Loucy (cell line): ENCODE results near the gene HOXA1.
A peak's percentile ranks its signal among the peaks of the same experiment; 100 is the strongest.

ENCODE experiments used
- H2AFZ ChIP-seq: fragments of 200-600 bp; sonication (generic); 2 replicates; pipeline ENCODE4 v1.6.0; 2016; ENCODE audit warnings: antibody characterized with exemption, mild to moderate bottlenecking, low read length, moderate library complexity
- H3F3A ChIP-seq: fragments of 200-600 bp; 2 replicates; pipeline ENCODE4 v1.6.0; 2016; ENCODE audit warnings: antibody characterized with exemption, low read depth, mild to moderate bottlenecking
- H3K27me3 ChIP-seq: fragments of 200-600 bp; sonication (generic); 2 replicates; pipeline ENCODE4 v1.6.1; 2014; ENCODE audit warnings: low read length, mild to moderate bottlenecking; ENCODE audit not compliant: insufficient read depth, poor library complexity, severe bottlenecking
- H3K36me3 ChIP-seq: fragments of 200-600 bp; sonication (generic); 2 replicates; pipeline ENCODE4 v1.6.1; 2016; ENCODE audit warnings: low read length; ENCODE audit not compliant: insufficient read depth
- H3K4me1 ChIP-seq: fragments of 200-600 bp; sonication (generic); 2 replicates; pipeline ENCODE4 v1.5.1; 2014; ENCODE audit warnings: low read length, mild to moderate bottlenecking; ENCODE audit not compliant: insufficient read depth, poor library complexity, severe bottlenecking
- H3K4me2 ChIP-seq: fragments of 200-600 bp; sonication (generic); 2 replicates; pipeline ENCODE4 v1.6.0; 2014; ENCODE audit warnings: antibody characterized with exemption, low read length, low read depth, mild to moderate bottlenecking; ENCODE audit not compliant: poor library complexity, severe bottlenecking
- H3K4me3 ChIP-seq: fragments of 200-600 bp; sonication (generic); 2 replicates; pipeline ENCODE4 v1.5.1; 2014; ENCODE audit warnings: low read length, mild to moderate bottlenecking, mixed read lengths; ENCODE audit not compliant: poor library complexity, severe bottlenecking
- H3K79me2 ChIP-seq: fragments of 200-600 bp; sonication (generic); 2 replicates; pipeline ENCODE4 v1.6.1; 2014; ENCODE audit warnings: low read length; ENCODE audit not compliant: insufficient read depth
- H3K9ac ChIP-seq: fragments of 200-600 bp; sonication (generic); 2 replicates; pipeline ENCODE4 v1.6.0; 2014; ENCODE audit warnings: mild to moderate bottlenecking, low read depth, low read length, moderate library complexity; ENCODE audit not compliant: poor library complexity, severe bottlenecking
- H3K9me2 ChIP-seq: fragments of 200-600 bp; sonication (generic); replicated peaks from 2 replicates; pipeline ENCODE4 v1.6.1; 2016; ENCODE audit warnings: low read depth, low read length, mixed read lengths
- H3K9me3 ChIP-seq: fragments of 200-600 bp; sonication (generic); 2 replicates; pipeline ENCODE4 v1.6.1; 2014; ENCODE audit warnings: mild to moderate bottlenecking, antibody characterized with exemption, low read length, low read depth; ENCODE audit not compliant: insufficient read depth
- H4K20me1 ChIP-seq: fragments of 200-600 bp; sonication (generic); 2 replicates; pipeline ENCODE4 v1.6.0; 2014; ENCODE audit warnings: antibody characterized with exemption, low read length, mild to moderate bottlenecking; ENCODE audit not compliant: insufficient read depth, poor library complexity, severe bottlenecking
- EZH2phosphoT487 ChIP-seq: fragments of 200-600 bp; IDR thresholded peaks from 2 replicates; pipeline ENCODE4 v1.6.1; 2018; ENCODE audit warnings: antibody characterized with exemption, mild to moderate bottlenecking, moderate library complexity, borderline replicate concordance
- TF ChIP-seq, protein P1 (sequence below): fragments of 200-600 bp; sonication (generic); conservative IDR thresholded peaks from 2 replicates; pipeline ENCODE4 v1.5.1; 2014; ENCODE audit warnings: mild to moderate bottlenecking, antibody characterized with exemption, low read length

The HOXA1 gene

GRCh38 chr7:27101171-27101956 lies 5.6 kb upstream of the HOXA1 start:
- Histone ChIP-seq H3K27me3 (no peaks in the 10 kb centered on the region), H3K4me1 (peaks cover 21% of the 10 kb centered on the region), H3K9me3 (no peaks in the 10 kb centered on the region), H3F3A (no peaks in the 10 kb centered on the region), H3K36me3 (peaks cover 16% of the 10 kb centered on the region; the same call in 1 of the 2 replicates), H2AFZ (no peak overlapping the region), H3K9ac (peak overlapping the region; percentile 87), H3K4me2 (peak overlapping the region; percentile 95), H4K20me1 (peaks cover 17% of the 10 kb centered on the region), H3K9me2 (no peaks in the 10 kb centered on the region), H3K4me3 (peak overlapping the region; percentile 88), H3K79me2 (peaks cover 84% of the 10 kb centered on the region)
- TF ChIP-seq EZH2phosphoT487 = no peak
- TF ChIP-seq, protein P1, sequence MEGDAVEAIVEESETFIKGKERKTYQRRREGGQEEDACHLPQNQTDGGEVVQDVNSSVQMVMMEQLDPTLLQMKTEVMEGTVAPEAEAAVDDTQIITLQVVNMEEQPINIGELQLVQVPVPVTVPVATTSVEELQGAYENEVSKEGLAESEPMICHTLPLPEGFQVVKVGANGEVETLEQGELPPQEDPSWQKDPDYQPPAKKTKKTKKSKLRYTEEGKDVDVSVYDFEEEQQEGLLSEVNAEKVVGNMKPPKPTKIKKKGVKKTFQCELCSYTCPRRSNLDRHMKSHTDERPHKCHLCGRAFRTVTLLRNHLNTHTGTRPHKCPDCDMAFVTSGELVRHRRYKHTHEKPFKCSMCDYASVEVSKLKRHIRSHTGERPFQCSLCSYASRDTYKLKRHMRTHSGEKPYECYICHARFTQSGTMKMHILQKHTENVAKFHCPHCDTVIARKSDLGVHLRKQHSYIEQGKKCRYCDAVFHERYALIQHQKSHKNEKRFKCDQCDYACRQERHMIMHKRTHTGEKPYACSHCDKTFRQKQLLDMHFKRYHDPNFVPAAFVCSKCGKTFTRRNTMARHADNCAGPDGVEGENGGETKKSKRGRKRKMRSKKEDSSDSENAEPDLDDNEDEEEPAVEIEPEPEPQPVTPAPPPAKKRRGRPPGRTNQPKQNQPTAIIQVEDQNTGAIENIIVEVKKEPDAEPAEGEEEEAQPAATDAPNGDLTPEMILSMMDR = no peak

DNA sequence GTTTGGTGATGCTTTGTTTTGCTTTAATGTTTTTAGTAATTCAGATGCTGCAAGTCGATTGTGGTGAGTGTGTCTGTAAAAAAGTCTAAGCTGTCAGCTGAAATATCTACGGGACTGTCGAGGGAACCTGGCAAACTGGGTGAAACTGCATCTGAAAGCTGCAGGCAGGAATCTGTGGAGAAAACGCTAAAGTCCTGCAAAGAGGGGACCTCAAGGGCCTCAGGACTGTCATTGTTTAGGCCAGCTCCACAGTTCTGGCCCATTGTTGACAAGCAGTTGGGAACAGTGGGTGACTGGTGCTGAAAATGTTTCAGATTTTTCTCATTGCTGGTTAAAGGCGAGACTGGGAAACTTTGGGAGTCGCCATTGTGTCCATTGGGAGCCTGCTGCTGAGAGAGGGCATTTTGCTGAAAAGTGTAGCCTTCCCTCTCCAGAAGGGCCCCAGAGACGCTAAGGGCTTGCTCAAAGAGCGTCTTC lies 4.9 kb upstream of the HOXA1 start:
- Histone ChIP-seq H2AFZ (no peak overlapping the region), H3K4me3 (peak overlapping the region; percentile 88), H3K9me3 (no peaks in the 10 kb centered on the region), H3K27me3 (no peaks in the 10 kb centered on the region), H3K79me2 (peaks cover 81% of the 10 kb centered on the region), H3K36me3 (peaks cover 10% of the 10 kb centered on the region; the same call in 1 of the 2 replicates), H4K20me1 (peaks cover 17% of the 10 kb centered on the region), H3K9ac (peak overlapping the region; percentile 87), H3K9me2 (no peaks in the 10 kb centered on the region), H3K4me2 (peak overlapping the region; percentile 95), H3F3A (no peaks in the 10 kb centered on the region), H3K4me1 (peaks cover 21% of the 10 kb centered on the region)
- TF ChIP-seq EZH2phosphoT487 = no peak
- TF ChIP-seq, protein P1 = no peak

DNA sequence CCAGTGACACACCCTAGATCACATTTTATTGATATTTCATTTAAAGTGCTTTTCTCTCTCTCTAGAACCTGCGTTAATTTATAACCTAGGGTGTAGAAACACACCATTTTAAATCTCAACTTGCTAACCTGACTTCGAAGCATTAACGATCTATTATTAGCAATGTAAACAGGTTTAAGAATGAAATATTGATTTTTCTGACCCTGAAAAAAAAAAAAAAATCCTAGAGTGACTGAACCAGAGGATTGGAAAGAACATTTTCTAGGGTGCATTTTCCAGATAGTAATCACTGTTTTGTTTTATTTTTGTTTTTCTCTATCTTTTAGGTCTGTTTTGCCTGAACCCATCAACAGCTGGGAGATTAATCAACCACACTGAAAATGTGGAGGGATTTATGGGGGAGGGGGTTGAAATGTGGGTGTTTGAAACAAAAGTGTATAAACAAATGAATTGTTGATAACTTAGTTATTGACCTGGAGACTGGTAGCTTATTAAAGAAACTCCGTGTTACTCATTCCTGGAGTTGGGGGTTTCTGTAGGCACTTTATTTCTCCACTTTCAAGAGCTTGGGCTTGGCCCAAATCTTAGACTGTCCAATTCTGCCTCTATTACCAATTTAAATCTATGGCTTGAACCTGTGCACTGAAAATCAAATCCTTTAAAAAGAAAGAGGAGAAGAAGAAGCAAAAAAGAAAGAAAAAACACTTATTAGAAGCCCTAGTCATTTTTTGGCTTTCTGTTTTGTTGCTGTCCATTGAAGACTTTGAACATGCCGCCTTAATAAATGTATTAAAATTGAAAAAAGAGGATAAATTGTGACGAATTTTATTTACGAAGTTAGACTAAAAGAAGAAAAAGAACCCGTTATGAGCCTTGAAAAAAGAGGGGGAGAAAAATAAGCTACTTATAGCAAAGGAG lies 3.9 kb upstream of the HOXA1 start:
- no peak for TF ChIP-seq EZH2phosphoT487
- TF ChIP-seq, protein P1 = no peak
- H3K9ac ChIP-seq = peak overlapping the region; percentile 87
- no peaks in the 10 kb centered on the region for H3K27me3 ChIP-seq
- H3K9me3 ChIP-seq = no peaks in the 10 kb centered on the region
- H3K36me3 ChIP-seq = peaks cover 5% of the 10 kb centered on the region; the same call in 1 of the 2 replicates
- H3F3A ChIP-seq = no peaks in the 10 kb centered on the region
- H3K4me1 ChIP-seq = peaks cover 29% of the 10 kb centered on the region
- no peaks in the 10 kb centered on the region for H3K9me2 ChIP-seq
- H3K79me2 ChIP-seq = peaks cover 90% of the 10 kb centered on the region
- peak overlapping the region; percentile 88 for H3K4me3 ChIP-seq
- H3K4me2 ChIP-seq = peak overlapping the region; percentile 95
- peaks cover 17% of the 10 kb centered on the region for H4K20me1 ChIP-seq
- no peak overlapping the region for H2AFZ ChIP-seq
